Gastrocnemius medialis (tissue), 4 donors: Measurements from ENCODE around the gene STAG1. TPM values are rescaled to one million over a fixed set of nuclear protein-coding genes. Genes with fewer than 3 reads are reported as not detected.

ENCODE experiments used
- ATAC-seq, 2 donors: fragments of 150-250 bp; one replicate each; pipeline ENCODE4 v1.9.1; 2016
- DNase-seq, 2 donors: peaks; one replicate each; pipeline ENCODE4 v3.0.0-alpha.2; 2019
- H3K27ac ChIP-seq, 4 donors: fragments of 200-600 bp; sonication (generic); 1 replicate in 1 of 4; 2 replicates in 3 of 4; pipeline ENCODE4 v1.5.1; 2016 to 2018; ENCODE audit warnings: mild to moderate bottlenecking in 2 of 4, moderate library complexity in 1 of 4
- H3K27me3 ChIP-seq, 3 donors: fragments of 200-600 bp; sonication (generic) in 2 of 3; 1 replicate in 1 of 3; 2 replicates in 2 of 3; pipeline versions ENCODE4 v1.5.1 to v1.6.0; 2016 to 2019; ENCODE audit warnings: mild to moderate bottlenecking in 1 of 3, moderate library complexity in 1 of 3
- H3K36me3 ChIP-seq, 2 donors: fragments of 200-600 bp; sonication (generic) in 1 of 2; one replicate each; pipeline ENCODE4 v1.5.1; 2017 to 2018
- H3K4me1 ChIP-seq, 2 donors: fragments of 200-600 bp; sonication (generic) in 1 of 2; one replicate each; pipeline ENCODE4 v1.5.1; 2016 to 2017; ENCODE audit warnings: mild to moderate bottlenecking in 2 of 2
- H3K4me3 ChIP-seq, 4 donors: fragments of 200-600 bp; sonication (generic) in 3 of 4; 1 replicate in 1 of 4; 2 replicates in 3 of 4; pipeline ENCODE4 v1.5.1; 2016 to 2019; ENCODE audit warnings: mild to moderate bottlenecking in 2 of 4
- H3K9me3 ChIP-seq, 3 donors: fragments of 200-600 bp; sonication (generic) in 2 of 3; 1 replicate in 1 of 3; 2 replicates in 2 of 3; pipeline ENCODE4 v1.5.1; 2016 to 2019
- CTCF ChIP-seq, 5 experiments: fragments of 450-650 bp in 3 of 5; fragments of 200-600 bp in 2 of 5; sonication (generic) in 2 of 5; IDR thresholded peaks in 4 of 5; conservative IDR thresholded peaks in 1 of 5; 1 replicate in 4 of 5; 2 replicates in 1 of 5; pipeline ENCODE4 v1.5.1; 2016 to 2019; ENCODE audit warnings: antibody characterized with exemption in 5 of 5, mild to moderate bottlenecking in 3 of 5, moderate library complexity in 3 of 5
- POLR2A ChIP-seq, 2 donors: fragments of 450-650 bp; IDR thresholded peaks; one replicate each; pipeline ENCODE4 v1.6.1; 2017; ENCODE audit warnings: antibody characterized with exemption in 2 of 2, mild to moderate bottlenecking in 2 of 2, moderate library complexity in 2 of 2
- in situ Hi-C, 4 donors: fragments of 200-750 bp; cut with MboI; loops; one replicate each; pipeline versions ENCODE4 v1.15.0 to v1.8.0; 2017; ENCODE audit warnings: low sequenced_read_pairs in 4 of 4
- intact Hi-C: fragments of 100-400 bp; cut with DNase I; formaldehyde crosslinking; loops from one replicate; pipeline ENCODE4 v1.15.1; 2023; ENCODE audit warnings: low total_unique reads
- total RNA-seq, 4 donors: library from RNA; depleted of rRNA; stranded (reverse); fragments of >200 nt; gene quantifications; one replicate each; pipeline versions ENCODE4 v1.1.0 to v1.2.3, GENCODE V29; 2016

Gene STAG1
- total RNA-seq, 4 donors from 2014 or later = 22.2 to 26.2 (median 23.7) TPM

GRCh38 chr3:136473716-136474326 is 278.4 kb downstream of the STAG1 start:
- ATAC-seq (no peak), DNase-seq (no peak)
- Histone ChIP-seq H3K36me3 (peaks cover 0 to 11% of the 10 kb centered on the region in 2 donors), H3K4me1 (no peaks in the 10 kb centered on the region), H3K9me3 (no peaks in the 10 kb centered on the region), H3K4me3 (no peak overlapping the region), H3K27me3 (no peaks in the 10 kb centered on the region), H3K27ac (no peak overlapping the region)
- intact Hi-C loops (no loop called here), in situ Hi-C loops (no loop called here)
- no peak for TF ChIP-seq POLR2A (IDR thresholded peaks at IDR 0.05)
- no peak for TF ChIP-seq CTCF (IDR thresholded peaks at IDR 0.05 in 4 of 5, conservative IDR thresholded peaks at IDR 0.05 in 1 of 5)

- H3K27ac ChIP-seq = no peak overlapping the region
- no peak for DNase-seq
- no peaks in the 10 kb centered on the region for H3K9me3 ChIP-seq
- no peak overlapping the region for H3K4me3 ChIP-seq
- H3K4me1 ChIP-seq = peaks cover 0 to 8% of the 10 kb centered on the region in 2 donors
- no peaks in the 10 kb centered on the region for H3K27me3 ChIP-seq
- no peak for TF ChIP-seq POLR2A (IDR thresholded peaks at IDR 0.05)
- TF ChIP-seq CTCF (IDR thresholded peaks at IDR 0.05 in 4 of 5, conservative IDR thresholded peaks at IDR 0.05 in 1 of 5) = no peak
- in situ Hi-C loops = no loop called here
- H3K36me3 ChIP-seq = peaks cover 0 to 4% of the 10 kb centered on the region in 2 donors
- ATAC-seq = no peak
- intact Hi-C loops = no loop called here
Measured at GRCh38 chr3:136465296-136465695, 286.9 kb downstream of the STAG1 start.

GRCh38 chr3:136464502-136464901 is 287.7 kb downstream of the STAG1 start:
- intact Hi-C loops (no loop called here), in situ Hi-C loops (no loop called here)
- TF ChIP-seq CTCF (IDR thresholded peaks at IDR 0.05 in 4 of 5, conservative IDR thresholded peaks at IDR 0.05 in 1 of 5) (no peak), POLR2A (IDR thresholded peaks at IDR 0.05) (no peak)
- ATAC-seq = no peak
- H3K4me1 ChIP-seq = peaks cover 0 to 8% of the 10 kb centered on the region in 2 donors
- H3K27me3 ChIP-seq = no peaks in the 10 kb centered on the region
- H3K4me3 ChIP-seq = no peak overlapping the region
- H3K9me3 ChIP-seq = no peaks in the 10 kb centered on the region
- peaks cover 0 to 4% of the 10 kb centered on the region in 2 donors for H3K36me3 ChIP-seq
- no peak overlapping the region for H3K27ac ChIP-seq
- DNase-seq = no peak

- H3K4me1 ChIP-seq = peaks cover 0 to 8% of the 10 kb centered on the region in 2 donors
- intact Hi-C loops (no loop called here), in situ Hi-C loops (no loop called here)
- no peak for DNase-seq
- no peak overlapping the region for H3K27ac ChIP-seq
- no peaks in the 10 kb centered on the region for H3K9me3 ChIP-seq
- no peaks in the 10 kb centered on the region for H3K27me3 ChIP-seq
- peaks cover 0 to 9% of the 10 kb centered on the region in 2 donors for H3K36me3 ChIP-seq
- no peak for ATAC-seq
- TF ChIP-seq CTCF (IDR thresholded peaks at IDR 0.05 in 4 of 5, conservative IDR thresholded peaks at IDR 0.05 in 1 of 5) = no peak
- no peak for TF ChIP-seq POLR2A (IDR thresholded peaks at IDR 0.05)
- no peak overlapping the region for H3K4me3 ChIP-seq
Measured at GRCh38 chr3:136463170-136463569, 289.0 kb downstream of the STAG1 start.

GRCh38 chr3:136457793-136458192 is 294.4 kb downstream of the STAG1 start:
- Histone ChIP-seq H3K9me3 (peaks cover 0 to 17% (median 13%) of the 10 kb centered on the region in 3 donors), H3K27me3 (no peaks in the 10 kb centered on the region), H3K36me3 (peaks cover 0 to 28% of the 10 kb centered on the region in 2 donors), H3K27ac (no peak overlapping the region), H3K4me1 (peaks cover 0 to 8% of the 10 kb centered on the region in 2 donors), H3K4me3 (no peak overlapping the region)
- ATAC-seq (no peak), DNase-seq (no peak)
- in situ Hi-C loops = no loop called here
- TF ChIP-seq CTCF (IDR thresholded peaks at IDR 0.05 in 4 of 5, conservative IDR thresholded peaks at IDR 0.05 in 1 of 5) (no peak), POLR2A (IDR thresholded peaks at IDR 0.05) (no peak)
- intact Hi-C loops = no loop called here
